NCI-H1930 (cell line): ENCODE results near the gene DRC1.
"Not testable (repeated sequence)": the region's sequence is repeated elsewhere in the genome, so short reads cannot be mapped to it uniquely, and the experiment has no call there.

Source experiments
- DNase-seq, 2 experiments: peaks; one replicate each; lab custom pipeline; 2025; lab: John Stamatoyannopoulos, UW

The DRC1 gene

DNA sequence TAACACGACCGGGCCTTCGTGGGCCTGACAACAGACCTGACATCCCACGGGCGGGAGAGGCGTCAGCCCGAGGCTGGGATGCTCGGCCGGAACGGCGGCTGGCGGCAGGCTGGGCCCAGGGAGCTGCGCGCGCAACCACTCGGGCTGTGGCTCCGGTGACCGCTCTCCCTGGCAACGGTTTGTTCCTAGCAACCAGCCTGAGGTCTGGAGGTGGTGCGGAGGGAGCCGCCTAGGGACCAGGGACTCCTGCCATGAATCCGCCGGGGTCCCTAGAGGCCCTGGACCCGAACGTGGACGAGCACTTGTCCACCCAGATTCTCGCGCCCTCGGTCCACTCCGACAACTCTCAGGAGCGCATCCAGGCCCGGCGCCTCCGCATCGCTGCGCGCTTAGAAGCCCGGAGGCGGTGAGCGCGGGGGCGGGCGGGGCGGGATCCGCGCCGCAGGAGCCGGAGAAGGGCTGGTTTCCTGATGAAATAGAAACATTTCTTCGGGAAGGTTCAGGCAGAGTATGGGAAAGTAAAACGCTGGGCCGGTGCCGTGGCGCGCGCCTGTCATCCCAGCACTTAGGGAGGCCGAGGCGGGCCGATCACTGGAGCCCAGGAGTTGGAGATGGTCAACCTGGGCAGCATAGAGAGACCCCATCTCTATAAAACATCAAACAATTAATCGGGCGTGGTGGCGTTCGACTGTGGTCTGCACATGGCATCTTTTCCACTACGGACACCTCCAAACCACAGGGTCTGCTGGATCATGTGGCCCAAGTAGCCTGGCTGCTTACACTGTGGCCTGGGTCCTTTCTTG, at the start of gene DRC1:
Gene DRC1, plus strand, starts transcription at position 182 of the 803 bp plus-strand sequence. Its CDS starts 70 bp downstream, at position 252.
- DNase-seq = peak; percentile 71 to 84

DNA sequence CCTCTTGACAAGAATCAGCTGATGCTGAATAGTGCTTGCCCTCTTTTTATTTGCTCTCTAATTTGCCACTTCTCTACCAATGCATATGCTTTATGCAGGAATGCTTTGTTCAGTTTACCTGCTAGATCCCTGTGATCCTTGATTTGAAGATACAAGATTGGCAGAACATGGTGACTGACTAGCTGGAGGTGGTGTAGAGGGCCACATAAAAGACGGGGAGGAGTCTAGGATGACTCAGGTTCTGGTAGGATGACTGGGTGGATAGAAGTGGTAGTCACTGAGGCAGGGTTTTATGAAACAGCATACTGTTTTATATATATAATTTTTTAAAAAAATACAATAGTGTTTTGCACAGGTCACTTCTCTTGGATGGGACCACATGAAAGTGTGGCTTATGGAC, 48.8 kb upstream of the DRC1 start:
- no peak for DNase-seq

DNA sequence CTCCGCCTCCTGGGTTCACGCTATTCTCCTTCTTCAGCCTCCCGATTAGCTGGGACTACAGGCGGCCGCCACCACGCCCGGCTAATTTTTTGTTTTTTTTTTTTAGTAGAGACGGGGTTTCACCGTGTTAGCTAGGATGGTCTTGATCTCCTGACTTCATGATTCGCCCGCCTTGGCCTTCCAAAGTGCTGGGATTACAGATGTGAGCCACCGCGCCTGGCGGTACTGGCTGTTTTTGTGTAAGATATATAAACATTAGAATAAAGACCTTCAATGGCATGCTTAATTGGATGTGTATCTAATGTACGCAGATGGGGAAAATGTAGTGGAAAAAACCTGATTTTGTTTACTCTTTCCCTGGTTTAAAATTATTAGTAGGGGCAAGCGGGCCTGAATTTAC, 47.3 kb upstream of the DRC1 start:
- DNase-seq = not testable (repeated sequence)

DNA sequence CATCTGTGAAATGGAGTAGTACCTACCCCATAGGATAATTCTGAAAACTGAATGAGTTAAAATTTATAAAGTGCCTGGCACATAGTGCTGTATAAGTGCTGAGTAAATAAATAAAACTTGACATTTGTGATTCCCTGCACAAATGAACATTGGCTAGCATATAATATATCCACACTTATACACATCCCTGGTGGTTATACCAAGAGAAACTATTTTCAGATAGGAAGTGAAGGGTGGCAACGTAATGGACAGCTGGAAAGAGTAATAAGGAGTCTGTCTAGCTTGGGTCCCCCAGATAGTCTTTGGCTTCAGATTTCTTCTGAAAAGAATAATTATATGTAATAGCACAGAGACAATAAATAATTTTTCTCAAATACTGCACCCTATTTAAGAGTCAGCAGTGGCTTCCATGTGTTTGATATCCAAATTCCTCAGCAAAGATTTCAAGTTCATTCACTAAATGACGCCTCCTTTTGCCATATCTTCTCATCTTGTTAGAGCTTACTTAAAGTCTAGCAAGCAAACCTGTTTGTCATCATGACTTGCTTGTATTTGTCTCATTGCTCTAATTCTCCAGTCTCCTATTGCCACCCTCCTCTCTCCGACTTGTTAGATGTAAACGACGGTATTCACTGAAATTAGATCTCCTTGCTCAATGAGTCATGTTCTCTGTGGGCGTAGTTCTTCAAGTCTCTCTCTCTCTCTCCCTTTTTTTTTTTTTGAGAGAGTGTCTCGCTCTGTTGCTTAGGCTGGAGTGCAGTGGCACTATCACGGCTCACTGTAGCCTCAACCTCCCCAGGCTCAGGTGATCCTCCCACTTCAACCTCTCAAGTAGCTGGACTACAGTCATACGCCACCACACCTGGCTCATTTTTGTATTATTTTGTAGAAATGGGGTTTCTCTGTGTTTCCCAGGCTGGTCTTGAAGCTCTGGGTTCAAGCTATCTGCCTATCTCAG, 46.4 kb upstream of the DRC1 start:
- no peak for DNase-seq

DNA sequence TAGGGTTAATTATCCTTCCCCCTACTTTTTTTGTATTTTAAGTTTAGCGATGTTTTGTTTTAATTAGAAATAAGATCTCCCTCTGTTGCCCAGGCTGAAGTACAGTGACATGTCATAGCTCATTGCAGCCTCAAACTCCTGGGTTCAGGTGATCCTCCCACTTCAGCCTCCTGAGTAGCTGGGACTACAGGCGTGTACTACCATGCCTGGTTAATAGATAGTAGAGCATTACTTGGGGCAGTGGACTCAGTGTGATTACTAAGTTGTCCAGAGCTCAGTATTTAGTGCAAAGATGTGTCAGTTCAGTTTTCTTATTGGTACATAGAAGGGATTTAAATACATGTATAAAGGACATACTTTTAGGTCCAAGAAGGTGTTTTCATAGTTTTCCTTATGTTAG, 45.6 kb upstream of the DRC1 start:
- no peak for DNase-seq

DNA sequence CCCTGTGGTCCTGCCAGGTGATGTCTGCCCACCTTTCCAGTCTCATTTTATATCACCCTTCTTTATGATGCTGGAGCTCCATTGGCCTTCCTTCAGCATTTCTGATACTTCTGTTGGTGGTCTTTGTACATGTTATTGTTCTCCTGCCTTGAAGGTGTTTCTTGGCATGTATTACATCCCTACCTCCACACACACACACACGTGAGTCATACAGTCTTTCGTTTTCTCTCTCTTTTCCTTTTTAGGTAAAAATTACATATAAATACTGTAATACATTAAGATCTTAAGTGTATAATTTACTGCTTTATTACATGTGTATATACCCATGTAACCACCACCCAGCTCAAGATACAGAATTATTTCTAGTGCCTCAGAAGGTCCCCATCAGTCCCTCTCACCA, 44.9 kb upstream of the DRC1 start:
- DNase-seq = no peak

DNA sequence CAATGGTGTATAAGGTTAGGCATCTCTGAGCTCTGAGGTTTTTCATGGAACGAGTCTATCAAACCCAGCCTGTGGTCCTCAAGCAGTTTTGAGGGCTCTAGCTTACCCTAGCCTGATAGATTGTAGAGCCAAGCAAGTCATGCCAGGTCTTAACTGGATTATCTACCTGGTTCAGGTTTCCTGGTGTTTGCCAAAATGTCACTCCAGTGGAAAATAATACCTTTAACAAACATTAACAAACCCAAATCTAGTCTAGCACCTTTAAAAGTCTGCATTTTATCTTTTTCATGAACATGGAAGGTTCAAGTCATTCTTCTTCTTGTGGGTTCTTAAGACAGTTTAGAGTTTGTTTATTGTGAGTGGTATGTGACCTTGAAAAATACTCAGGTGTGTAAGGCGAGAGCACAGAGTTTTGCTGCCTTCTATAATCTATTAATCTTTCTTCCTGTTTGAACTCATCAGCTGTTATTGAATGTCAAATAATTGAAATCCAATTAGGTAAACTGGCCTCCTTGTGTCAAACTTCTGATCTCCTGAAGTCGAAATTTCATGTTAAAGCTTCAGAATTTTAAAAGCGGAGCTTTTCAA, 41.7 kb upstream of the DRC1 start:
- no peak for DNase-seq

DNA sequence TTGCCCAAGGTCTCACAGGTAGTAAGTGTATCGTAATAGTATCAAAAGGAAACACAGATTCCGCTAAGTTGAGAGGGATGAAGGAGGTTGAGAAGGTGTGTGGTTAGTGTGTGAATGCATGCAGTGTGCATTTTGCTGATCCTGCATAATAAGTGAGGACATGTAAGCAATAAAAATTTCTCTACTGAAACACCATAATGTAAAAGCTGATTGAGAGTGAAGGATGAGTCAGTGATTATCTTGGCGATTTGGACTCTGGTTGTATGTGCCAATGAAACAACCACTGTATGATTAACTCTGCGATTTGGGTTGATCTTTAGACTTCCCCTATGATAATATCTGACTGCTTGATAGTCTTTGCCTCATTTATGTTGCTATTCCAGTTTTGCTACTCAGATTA, 38.4 kb upstream of the DRC1 start:
- DNase-seq = no peak

DNA sequence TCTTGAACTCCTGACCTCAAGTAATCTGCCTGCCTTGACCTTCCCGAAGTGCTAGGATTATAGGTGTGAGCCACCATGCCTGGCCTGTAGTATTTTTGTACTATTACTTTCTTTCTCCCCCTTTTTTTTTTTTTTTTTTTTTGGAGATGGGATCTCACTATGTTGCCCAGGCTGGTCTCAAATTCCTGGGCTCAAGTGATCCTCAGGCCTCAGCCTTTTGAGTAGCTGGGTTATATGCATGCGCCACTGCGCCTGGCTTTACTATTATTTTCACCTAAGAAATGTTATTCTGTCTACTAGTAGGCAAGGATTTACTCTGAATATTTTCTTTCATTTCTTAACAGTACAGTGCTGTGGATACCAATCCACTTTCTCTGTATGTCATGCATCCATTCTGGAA, 37.8 kb upstream of the DRC1 start:
- no peak for DNase-seq

DNA sequence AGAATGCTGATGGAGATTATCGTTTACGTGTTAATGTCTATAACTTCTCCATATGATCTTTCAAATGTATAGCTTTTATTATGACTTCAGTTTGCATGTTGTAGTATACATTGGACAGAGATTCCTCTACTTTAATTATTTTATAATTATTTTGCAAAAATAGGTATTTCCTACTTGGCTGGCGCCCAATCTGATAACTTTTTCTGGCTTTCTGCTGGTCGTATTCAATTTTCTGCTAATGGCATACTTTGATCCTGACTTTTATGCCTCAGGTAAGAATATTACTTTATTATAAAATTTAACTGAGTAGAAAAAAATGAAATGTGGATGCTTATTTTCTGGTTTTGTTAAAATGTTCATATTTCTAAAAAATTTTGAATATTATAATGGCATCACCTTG, 37.1 kb upstream of the DRC1 start:
- no peak for DNase-seq

DNA sequence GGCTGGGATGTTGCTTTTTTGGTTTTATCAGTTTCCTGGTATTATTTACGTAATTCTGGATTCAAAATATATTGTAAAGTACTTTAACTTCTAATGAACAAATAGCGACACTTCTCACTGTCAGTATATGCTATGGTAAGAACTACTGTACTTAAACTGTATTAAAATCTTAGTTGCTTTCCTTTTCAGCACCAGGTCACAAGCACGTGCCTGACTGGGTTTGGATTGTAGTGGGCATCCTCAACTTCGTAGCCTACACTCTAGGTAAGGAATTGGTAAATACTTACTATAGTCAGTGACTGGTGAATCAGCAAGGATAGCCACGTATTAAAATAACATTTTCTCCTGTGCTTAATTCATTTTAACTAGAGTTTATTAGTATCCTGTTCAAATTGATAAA, 34.8 kb upstream of the DRC1 start:
- no peak for DNase-seq

DNA sequence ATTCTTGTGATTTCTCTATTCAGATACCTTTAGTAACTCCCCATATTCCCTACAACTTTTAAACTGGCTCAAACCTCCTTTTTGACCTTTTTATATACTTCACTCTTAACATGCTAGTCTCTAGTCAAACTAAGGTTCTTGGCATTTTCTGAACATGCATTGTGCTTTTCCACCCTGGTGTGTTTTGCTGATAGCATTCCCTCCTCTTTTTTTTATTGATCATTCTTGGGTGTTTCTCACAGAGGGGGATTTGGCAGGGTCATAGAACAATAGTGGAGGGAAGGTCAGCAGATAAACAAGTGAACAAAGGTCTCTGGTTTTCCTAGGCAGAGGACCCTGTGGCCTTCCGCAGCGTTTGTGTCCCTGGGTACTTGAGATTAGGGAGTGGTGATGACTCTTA, 32.1 kb upstream of the DRC1 start:
- DNase-seq = not testable (repeated sequence)

DNA sequence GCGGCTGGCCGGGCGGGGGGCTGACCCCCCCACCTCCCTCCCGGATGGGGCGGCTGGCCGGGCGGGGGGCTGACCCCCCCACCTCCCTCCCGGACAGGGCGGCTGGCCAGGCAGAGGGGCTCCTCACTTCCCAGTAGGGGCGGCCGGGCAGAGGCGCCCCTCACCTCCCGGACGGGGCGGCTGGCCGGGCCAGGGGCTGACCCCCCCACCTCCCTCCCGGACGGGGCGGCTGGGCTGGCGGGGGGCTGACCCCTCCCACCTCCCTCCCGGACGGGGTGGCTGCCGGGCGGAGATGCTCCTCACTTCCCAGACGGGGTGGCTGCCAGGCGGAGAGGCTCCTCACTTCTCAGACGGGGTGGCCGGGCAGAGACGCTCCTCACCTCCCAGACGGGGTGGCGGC, 30.8 kb upstream of the DRC1 start:
- DNase-seq = not testable (repeated sequence)

DNA sequence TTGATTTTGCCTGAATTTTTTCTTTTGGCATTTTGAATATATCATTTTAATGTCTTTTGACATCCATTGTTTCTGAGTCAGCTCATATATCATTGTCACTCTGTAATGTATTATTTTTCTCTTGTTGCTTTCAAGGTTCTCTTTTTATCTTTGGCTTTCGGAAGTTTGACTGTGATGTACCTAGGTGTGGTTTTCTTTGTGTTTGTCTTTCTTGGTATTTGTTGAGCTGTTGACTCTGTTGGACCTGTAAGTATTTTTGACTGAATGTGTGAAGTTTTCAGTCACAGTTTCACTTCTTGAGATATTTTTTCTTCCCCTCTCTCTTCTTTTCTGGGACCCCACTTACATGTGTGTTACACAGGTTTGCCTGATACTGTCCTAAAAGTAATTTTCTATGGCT, 24.9 kb upstream of the DRC1 start:
- DNase-seq = no peak

DNA sequence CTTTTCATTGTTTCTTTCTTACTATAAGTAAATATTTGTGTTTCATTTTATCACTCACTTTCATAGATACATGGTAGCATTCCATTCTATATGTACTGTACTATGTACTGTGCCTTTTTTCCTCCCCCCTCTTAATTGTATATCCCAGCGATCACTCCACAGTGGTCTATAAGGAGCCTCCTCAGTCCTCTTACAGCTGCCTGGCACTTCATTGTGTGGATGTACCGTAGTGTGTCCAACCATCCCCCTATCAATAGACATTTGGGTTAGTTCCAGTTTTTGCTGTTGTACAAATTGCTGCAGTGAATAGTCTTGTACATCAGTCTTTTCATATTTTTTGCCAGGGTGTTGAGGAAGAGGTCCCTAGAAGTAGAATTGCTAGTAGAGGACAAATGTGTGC, 21.4 kb upstream of the DRC1 start:
- DNase-seq = no peak

DNA sequence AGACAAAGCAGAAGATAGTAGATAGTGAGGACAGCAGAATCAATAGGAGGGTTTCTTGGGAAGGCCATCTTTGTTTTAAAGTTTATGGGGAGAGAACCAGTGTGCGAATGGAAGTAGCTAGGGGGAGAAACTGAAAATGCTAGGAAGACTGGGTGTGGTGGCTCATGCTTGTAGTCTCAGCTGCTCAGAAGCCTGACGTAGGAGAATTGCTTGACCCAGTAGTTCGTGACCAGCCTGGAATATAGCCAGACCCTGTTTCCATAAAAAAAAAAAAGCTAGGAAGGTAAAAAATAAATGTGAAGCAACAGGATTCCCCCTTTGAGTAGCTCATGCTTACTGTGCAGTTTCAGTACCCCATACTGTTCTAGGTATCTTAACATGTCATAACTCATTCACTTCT, 19.2 kb upstream of the DRC1 start:
- no peak for DNase-seq

DNA sequence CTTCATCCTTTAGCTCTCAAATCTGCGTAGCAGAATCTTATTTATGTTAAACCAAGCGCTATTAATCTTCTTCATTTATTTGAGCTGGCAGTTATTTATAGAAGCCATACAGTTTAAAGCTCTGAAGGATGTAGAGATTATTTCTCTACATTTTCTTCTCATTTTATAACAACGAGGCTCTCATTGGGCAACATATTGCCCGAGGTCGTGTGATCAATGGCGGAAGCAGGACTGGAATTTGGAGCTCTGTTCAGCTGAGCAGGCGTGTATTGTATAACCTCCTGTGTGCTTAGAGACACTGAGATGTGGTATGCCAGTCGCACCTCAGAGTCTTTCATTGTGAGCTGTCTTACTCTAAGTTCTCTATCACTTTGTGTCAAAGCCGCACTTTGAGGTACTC, 17.5 kb upstream of the DRC1 start:
- no peak for DNase-seq

DNA sequence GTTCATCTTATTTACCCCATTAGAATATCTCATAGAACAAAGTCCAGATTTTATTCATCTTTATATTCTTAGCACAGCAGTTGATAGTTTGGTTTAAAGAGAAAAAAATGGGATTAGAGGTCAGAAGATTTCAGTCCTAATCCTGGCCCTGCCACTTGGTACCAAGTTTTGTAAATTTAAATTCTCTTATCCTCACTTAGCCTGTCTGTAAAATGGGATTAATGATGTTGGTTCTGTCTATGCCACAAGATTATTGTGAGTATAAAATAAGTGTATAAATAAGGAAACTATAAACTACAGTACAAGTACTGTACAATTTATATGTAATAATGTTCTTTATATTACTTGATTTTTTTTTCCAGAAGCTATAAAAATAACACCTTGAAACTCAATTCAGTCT, 17.1 kb upstream of the DRC1 start:
- DNase-seq = no peak

DNA sequence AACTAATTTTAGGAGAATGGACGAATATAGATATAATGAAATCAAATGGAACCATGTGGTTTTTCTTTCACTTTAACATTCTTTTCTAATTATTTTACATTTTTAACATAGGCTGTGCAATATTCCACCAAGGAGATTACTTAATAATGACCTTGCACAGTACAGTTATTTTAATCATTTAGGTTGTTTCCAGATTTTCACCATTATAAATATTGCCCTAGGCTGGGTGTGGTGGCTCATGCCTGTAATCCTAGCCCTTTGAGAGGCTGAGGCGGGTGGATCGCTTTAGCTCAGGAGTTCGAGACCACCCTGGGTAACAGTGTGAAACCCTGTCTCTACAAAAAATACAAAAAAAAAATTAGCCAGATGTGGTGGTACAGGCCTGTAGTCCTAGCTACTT, 14.5 kb upstream of the DRC1 start:
- no peak for DNase-seq

DNA sequence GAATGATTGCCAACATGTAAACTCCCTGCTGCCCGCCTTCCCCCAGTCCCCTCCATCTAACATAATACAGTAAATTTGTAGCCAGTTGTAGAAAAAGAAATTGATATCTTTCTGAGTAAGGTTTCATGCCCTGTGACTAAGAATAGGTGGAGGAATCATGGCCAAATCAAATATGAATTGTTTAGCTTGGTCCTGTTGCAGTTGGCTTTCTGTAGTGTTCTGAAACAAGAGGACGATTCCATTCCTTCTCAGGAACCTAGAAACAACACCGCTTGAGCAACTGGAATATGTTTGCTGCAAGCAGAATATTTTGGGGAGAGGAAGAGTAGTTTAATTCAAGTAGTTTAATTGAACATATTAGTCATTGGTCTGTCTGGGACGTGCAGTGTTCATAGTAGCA, 7.0 kb upstream of the DRC1 start:
- no peak for DNase-seq

DNA sequence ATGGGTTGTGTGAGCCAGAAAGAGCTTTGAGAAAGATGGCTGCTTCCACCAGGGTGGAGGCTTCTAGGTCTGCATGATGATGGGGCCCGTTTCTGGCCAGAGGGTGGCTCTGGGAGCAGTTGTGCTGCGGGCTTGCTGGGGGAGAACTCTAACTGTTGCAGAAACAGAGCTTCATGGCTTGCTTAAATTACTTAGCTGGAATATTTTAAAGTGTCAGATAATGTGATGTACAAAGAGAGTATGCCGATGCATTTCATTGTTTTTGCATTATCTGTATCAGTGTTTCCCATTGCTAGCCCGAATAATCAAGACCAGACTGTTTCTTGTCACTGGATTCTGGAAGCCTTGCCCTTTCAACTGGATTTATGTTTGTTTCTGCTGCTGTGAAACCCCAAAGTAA, 6.3 kb upstream of the DRC1 start:
- DNase-seq = no peak

DNA sequence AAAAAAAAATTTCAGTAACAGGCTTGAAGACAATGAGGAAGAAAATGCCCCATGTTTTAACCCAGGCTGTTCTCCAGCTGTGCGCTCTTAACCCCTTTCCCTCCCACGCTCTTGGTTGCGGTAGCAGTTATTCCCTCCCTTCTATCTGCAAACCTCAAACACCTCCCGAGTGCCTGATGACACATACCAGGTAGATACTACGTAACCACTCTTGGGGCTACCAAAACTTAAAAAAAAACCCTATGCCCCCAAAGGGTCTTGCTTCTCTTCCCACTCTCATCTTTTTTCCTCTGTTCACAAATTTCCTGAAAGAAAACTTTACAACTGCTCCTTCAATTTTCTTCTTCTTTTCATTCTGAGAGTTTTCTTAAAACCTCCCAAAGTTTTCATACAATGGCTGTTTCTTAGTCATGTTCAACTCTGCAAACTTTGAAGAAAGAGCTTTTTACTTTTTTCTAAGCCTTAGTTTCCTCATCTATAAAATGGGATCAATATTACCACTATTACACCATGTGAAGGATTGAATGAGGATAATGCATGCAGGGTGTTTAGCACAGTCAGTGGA, 4.9 kb upstream of the DRC1 start:
- DNase-seq = no peak
